GM18873 (cell line): ENCODE results near the gene SBDS.
A peak's percentile ranks its signal among the peaks of the same experiment; 100 is the strongest.
"Not testable (repeated sequence)": the region's sequence is repeated elsewhere in the genome, so short reads cannot be mapped to it uniquely, and the experiment has no call there.

Source experiments
- ATAC-seq: cut with Tn5 transposase; IDR thresholded peaks from one replicate; pipeline ENCODE4 v1.9.1; 2021; ENCODE audit warnings: mild to moderate bottlenecking, moderate library complexity, moderate number of reproducible peaks; ENCODE audit not compliant: unreplicated experiment, low FRiP score

The SBDS gene

DNA sequence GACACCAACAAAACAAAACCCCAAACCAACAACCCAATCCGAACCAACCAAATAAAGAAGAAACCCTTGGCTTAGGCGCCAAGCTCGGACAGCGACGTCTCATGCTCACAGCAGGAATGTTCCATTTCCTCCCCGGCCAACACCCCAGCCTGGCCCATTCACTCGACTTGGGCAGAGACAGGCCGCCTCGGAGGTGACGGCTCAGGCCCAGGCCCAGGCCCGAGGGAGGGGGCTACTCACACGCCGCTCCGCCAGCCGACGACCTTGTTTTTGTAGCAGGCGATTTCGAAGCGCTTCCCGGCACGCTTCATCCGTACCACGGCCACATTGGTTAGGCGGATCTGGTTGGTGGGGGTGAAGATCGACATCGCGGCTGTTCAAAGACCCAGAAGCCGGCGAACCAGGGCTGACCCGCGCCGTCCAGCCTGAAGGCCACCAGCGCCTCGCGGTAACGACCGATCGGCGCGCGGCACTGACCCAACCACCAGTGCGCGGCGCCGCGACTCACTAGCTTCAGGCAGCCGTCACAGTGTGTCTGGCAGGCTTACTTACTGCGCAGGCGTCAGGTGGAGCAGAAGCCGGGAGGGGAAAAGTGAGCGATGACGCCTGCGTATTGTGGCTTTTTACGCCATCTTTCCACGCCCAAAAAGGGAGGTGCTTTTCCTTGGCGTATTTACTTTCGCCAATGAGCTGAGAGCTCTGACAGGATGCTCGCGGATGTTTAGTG lies at the start of gene SBDS:
TSS of gene SBDS (minus strand) at position 537 of the 727 bp plus-strand sequence. CDS start at position 368, 169 bp downstream.
- peak; percentile 61 for ATAC-seq

DNA sequence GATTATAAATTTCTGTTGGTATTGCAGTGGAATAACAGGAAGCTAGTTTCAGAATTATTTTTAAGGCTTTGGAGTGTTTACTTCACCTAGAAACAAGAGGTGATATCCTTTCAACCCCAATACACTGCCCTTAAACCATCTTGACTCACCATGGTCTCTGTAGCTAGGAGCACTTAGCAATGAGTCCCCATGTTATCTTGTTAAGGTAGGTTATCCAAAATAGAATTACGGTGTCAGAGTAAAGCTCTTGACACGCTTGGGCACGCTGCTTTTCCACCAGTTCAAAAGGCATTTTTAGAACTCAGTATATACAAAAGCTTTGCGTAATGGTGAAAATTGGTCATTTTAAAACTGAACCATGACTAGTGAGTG lies 48.2 kb upstream of the SBDS start:
- not testable (repeated sequence) for ATAC-seq

- not testable (repeated sequence) for ATAC-seq
Measured at GRCh38 chr7:67042781-67043558, 47.6 kb upstream of the SBDS start.

DNA sequence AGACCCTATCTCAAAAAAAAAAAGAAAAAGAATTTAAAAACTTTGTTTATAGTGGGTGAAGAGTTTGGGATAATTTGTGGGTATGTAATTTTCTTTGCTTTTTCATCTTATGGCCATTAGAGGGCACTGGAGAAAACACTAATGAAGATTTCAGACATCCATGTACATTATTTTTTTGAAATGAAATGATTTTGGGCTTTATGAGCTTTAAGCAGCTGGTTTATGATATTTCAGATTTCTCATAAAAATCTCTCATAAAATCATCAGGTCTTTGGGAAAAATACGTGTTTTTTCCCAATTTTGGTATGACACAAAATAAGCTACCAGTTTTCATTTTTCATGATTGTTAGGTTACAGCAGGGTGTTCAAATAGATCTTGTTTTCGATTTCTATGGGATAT lies 45.4 kb upstream of the SBDS start:
- ATAC-seq, result not testable (repeated sequence)

- ATAC-seq, result not testable (repeated sequence)
Measured at GRCh38 chr7:67036432-67037395, 41.3 kb upstream of the SBDS start.

DNA sequence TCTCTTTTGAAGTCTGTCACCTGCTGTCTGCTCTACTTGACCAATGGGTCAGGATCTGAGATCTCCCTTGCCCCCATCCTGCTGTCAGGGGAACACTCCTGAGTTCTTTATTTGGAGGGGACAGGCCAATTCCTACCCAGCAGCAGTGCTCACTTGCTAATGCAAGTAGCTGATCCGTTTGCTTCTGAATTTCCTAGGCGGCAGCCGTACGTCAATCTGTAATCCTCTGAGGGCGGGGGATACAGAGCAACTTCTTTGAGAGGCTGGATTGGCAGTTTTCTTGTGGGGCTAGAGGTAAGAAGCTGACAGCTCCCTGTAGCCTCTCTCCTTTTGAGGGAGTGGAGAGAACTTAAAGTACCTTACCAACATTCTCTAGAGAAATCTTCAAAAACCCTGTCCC lies 37.9 kb upstream of the SBDS start:
- no peak for ATAC-seq

GRCh38 chr7:67031685-67032084 lies 36.3 kb upstream of the SBDS start:
- not testable (repeated sequence) for ATAC-seq

- ATAC-seq, result not testable (repeated sequence)
Measured at GRCh38 chr7:67025459-67025858, 30.1 kb upstream of the SBDS start.

GRCh38 chr7:67022511-67022910 lies 27.1 kb upstream of the SBDS start:
- no peak for ATAC-seq

DNA sequence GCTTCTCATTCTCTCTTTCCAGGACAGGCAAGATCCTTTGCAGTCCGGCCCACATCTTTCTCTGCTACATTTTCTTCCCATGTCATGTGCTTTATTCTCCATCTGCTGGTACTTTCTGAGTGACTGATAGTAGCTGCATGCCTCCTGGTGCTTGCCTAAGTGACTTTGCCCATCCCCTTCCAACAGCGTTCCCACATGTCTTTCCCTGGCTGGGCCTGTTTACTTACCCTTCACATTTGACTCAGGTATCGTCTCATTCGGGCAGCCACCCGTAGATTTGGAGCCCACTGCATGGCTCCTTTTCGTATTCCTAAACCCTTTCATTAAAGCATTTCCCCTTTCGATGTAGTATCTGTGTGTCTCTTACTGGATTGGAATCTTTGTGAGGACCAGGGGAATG lies 25.9 kb upstream of the SBDS start:
- ATAC-seq, result no peak

DNA sequence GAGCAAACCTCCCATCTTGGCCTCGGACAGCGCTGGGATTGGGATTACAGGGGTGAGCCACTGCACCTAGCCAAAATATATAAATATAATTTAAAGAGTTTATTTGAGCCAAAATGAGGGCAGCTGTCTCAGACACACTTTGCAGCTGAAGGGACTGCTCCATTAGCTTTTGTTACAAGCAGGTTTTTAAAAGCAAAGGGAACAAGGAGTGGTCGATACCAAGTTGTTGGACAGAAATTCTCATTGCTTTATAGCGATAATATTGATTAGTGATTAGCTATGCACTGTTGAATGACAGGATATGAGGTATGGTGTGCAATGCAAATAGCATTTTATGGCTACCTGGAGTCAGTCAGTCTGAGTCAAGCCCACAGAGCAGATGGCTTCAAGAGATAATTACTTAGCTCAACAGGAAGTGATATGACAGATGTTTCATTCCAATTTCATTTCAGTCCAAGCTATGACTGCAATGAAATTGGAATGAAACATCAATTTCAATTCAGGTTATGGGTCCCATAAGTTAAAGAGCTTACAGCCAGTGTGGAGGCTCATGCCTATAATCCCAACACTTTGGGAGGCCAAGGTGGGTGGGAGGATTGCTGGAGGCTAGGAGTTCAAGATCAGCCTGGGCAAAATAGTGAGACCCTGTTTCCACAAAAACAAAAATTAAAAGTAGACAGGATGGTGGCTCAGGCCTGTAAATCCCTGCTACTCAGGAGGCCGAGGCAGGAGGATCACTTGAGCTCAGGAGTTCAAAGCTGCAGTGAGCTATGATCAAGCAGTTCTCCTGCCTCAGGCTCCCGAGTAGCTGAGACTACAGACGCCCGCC lies 24.4 kb upstream of the SBDS start:
- no peak for ATAC-seq

DNA sequence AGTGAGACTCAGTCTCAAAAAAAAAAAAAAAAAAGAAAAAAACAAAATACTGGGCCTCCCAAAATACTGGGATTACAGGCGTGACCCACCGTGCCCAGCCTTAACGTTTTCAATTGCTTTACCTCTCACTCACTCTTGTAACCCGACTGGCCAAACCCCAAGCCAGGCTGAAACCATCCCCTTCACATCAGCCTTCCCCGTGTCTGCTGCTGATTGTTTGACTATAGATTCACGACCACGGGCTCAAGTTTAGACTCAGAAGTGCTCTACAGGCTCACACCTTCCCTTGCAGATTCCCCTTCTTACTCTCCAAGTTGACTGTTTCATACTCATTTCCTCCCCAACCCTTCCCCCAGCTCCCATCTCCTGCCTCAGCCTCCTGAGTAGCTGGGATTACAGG lies 23.6 kb upstream of the SBDS start:
- ATAC-seq, result no peak

- ATAC-seq, result not testable (repeated sequence)
Measured at GRCh38 chr7:67017971-67018370, 22.6 kb upstream of the SBDS start.

DNA sequence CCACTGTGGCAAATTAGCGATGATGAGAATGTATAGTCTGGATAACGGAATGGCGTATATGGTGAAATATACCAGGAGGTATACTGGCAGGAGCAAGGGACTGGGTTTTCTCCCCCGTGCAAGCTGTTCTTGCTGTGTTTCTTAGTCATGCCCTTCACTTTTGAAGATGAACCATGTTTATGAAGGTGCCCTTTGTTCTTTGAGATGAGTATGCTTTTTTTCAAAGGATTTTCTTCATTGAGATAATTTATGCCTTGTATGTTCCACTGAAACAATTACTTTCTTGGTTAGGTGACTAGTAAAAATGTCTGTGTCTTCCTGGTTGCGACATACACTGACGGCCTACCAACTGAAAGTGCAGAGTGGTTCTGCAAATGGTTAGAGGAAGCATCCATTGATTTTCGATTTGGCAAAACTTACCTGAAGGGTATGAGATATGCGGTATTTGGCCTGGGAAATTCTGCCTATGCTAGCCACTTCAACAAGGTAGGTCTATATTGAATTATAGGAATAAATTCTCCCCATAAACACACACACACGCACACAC lies 18.8 kb upstream of the SBDS start:
- not testable (repeated sequence) for ATAC-seq

- ATAC-seq, result not testable (repeated sequence)
Measured at GRCh38 chr7:67009677-67010076, 14.3 kb upstream of the SBDS start.

DNA sequence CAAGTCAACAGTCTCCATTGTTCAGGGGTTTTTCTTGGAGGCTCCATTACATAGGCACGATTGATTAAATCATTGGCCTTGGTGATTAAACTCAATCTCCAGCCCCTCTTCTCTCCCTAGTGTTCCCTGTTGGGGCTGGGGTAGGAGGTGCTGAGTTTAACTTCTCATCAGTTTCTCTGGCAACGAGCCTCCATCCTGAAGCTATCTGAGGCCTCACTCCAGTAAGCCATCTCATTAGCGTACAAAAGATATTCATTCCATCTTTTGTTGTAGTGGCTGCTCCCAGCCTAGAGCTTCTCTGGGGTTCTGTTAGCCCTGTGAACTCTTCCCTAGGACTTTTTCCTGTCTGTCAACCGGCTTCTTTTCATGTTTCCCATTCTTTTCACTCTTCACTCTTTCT lies 12.9 kb upstream of the SBDS start:
- no peak for ATAC-seq

GRCh38 chr7:67006965-67007364 lies 11.6 kb upstream of the SBDS start:
- ATAC-seq, result no peak

DNA sequence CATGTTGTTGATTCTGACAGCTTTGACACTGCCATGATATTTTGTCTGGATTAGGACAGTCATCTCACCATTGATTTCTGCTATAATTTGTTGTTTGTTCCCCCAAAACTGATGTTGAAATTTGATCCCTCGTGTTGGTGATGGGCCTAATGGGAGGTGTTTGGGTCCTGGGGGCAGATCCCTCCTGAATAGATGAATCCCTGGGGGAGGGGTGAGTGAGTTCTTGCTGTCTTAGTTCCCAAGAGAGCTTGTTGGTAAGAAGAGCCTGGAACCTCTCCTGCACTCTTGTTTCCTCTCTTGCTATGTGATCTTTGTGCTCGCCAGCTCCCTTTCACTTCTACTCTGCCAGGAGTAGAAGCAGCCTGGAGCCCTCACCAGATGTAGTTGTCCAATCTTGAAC lies 8.8 kb upstream of the SBDS start:
- not testable (repeated sequence) for ATAC-seq

DNA sequence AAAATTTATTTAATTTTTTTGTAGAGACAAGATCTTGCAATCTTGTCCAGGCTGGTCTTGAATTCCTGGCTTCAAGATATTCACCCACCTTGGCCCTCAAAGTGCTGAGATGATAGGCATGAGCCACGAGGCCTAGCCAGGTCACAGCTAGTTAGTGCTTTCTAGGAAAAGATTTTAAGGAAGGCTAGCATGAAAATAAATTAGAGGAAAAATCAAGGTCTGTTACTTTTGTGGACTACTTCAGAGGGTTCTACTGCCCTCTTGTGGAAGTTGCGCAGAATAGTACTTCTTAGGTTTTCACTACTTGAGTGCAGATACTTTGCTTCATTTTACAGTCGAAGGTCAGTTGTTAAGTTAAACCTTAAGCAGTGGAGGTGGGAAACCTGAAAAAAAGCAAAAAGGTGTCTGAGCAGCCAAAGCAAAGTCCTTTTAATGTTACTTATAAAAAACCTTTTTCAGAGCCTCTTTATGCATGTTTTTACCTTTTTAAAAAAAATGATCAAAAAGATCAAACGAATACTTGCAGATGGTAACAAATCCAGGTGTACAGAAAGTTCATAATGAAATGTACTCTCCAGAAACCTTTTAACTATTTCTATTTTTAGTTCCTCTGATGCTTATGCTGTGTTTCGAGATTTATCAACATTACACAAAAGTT lies 5.3 kb upstream of the SBDS start:
- ATAC-seq, result not testable (repeated sequence)
